Amygdala (tissue), 56 donors: ENCODE measurements around the gene WIPI1.
A peak's percentile ranks its signal among the peaks of the same experiment; 100 is the strongest.

Source experiments
- DNase-seq, 56 donors: peaks; one replicate each; lab custom pipeline; 2025; lab: John Stamatoyannopoulos, UW

Gene WIPI1

DNA sequence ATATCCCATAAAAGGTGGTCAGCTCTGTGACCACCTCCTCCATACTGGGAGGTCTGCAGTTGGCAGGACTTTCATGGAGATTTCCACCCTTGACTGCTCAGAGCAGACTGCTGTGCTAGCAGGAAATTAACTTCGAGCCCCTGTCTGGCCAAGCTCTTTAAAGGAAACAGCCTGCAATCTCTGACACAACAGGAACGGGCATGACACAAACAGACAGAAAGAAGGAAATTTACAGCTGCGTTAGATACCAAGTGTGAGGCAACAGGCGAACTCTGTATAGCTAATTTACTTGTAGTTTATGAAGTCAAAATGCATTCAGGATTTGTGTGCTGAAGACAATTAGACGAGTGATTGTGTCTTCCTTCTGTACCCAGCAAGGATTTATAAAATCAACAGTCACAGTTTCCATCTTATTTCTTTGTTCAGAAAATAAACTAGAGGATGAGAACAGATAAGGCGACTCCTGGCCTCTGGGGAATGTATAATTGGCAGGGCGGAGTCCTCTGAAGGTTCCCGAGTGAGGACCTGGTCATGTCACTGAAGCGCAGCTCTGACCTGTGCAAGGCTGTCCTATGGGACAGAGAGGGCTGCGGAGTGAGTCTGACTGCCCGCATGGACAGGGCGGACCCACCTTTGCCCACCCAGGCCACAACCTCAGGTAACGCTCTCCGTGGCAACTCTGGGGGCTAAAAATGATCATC lies 16.1 kb downstream of the WIPI1 start:
- DNase-seq, result peak in 3 of 56 donors; percentile 8 to 22 (median 14)

DNA sequence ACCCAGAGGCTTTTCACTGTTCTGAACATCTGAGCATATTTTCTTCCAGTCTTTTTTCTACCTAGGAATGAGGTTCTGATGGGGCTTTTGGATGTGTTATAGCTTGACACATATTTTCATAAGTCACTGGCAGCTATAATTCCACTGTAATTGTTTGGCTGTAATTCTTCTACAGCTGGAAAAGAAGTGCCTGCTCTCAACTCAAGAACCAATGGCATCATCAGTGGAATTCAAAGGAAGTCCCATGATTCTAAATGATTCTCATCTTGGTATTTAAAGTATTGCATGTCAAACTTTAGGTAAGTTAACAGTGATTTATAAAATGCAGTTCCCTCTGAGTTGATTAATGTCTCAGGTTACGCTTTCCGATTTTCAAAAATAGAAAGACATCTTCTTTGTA lies 16.8 kb downstream of the WIPI1 start:
- no peak for DNase-seq

DNA sequence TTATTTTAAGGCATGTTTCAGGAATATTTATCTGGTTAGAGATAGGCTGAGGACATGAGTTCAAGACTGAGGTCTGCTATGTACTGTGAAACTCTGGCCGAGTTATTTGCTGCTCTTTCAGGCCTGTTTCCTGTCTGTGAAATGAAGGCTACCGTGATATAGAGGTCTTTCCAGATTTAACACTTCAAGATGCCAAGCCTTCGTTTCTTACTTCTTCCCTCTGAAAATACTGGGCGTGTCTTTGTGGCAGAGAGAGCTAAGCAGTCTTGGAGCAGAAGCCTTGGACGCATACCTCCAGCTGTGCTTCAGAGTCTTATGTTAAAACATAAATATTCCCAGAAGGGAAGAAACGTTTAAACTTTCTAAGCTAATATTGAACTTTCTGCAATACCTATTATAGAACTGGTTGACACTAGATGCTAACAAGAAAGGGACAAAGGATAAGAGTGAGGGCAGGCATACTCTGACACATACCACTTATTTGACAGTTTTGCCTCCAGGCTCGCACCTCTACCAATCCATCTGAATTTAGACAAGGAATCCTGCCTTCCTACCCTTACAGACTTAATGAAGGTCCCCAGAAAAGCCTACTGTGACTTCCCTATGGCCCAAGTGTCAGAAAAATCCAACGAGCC lies 17.5 kb downstream of the WIPI1 start:
- DNase-seq, result no peak

DNA sequence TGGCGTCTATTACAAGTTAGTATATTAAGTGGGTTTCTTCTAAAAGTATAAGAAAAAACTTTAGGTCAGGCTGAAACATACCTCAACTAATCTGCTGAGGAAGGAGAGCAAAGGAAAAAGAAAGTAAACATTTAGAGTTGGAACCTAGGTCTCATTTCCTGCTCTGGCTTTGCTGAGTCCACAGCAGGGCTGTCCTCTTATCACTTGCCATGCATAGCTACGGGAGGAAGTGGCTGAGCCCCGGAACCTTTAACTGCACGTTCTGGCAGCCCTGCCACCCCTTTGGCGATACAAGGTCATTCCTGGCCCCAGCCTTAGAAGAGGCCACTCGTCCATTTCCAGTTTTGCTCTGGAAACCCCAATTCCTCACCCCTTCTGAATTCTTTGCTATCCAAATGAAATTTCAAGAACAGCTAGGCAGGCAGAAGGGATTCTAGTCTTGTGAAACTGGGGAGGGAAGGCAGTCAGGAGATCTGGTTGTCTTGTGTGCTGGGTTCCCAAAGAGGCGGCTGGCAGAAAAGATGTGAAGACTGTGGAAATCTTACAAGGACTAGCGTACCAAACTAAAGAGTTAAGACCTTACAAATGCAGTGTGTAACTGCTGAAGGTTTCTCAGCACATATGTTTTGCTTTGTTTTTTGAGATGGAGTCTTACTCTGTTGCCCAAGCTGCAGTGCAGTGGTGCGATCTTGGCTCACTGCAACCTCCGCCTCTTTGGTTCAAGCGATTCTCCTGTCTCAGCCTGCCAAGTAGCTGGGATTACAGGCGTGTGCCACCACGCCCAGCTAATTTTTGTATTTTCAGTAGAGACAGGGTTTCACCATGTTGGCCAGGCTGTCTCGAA lies 19.1 kb downstream of the WIPI1 start:
- DNase-seq, result peak in 5 of 56 donors; percentile 5 to 32 (median 9)

DNA sequence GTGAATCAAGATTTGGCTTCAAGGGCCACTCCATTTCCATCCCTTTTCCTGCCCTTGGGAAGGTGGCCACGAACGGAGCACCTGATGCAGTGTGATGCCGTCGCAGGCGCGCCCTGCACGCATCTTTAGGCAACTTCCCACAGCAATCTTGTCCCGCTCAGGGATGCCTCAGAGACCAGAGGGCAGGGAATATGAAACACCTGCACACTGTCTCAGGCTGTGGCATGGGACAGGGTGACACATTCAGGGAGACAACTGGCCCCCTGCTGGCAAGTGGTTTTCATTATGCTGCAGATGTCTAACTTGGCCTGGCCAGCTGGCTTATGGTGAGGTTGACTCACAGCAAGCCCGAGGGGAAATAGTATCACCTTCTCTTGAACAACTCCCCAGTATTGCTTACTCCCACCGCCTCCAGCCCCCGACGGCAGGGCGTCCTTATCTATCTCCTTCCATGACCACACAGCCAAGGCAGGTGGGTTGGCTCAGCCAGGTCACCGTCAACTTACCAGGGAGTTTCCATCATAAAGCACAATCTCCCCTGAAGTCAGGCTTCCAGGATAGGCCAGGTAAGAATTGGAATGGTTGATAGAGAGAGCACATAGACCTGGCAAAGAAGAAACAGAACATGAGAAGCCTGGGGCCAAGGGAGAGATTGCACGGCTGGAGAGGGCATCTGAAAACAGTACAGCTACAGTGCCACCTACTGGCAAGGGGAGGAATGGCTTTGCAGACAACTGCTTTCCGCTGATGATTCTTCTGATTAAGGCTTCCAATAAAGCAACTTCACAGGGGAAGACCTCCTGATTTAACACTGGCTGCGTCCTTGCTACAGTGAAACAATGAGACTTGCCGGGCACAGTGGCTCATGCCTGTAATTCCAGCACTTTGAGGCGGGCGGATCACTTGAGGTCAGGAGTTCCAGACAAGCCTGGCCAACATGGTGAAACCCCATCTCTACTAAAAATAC lies 21.1 kb downstream of the WIPI1 start:
- peak in 32 of 56 donors; percentile 5 to 80 (median 34) for DNase-seq

DNA sequence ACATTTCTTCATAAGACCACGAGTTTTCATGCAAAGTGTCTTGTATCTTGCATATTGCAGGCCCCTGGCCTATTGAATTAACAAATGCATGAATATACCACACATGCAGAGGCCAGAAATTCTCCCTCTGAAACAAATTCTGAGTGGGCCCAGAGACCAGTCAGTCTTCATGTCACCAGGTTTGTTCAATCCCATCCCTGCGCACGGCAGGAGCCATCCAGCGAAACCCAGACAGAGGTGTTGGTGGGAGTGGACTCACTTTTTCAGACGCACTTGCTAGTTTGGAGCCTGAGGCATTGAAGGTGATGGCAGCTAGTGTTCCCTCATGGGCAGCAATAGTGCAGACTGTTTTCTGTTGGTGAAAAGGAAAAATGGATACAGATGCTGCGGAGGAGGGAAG lies 21.9 kb downstream of the WIPI1 start:
- no peak for DNase-seq

DNA sequence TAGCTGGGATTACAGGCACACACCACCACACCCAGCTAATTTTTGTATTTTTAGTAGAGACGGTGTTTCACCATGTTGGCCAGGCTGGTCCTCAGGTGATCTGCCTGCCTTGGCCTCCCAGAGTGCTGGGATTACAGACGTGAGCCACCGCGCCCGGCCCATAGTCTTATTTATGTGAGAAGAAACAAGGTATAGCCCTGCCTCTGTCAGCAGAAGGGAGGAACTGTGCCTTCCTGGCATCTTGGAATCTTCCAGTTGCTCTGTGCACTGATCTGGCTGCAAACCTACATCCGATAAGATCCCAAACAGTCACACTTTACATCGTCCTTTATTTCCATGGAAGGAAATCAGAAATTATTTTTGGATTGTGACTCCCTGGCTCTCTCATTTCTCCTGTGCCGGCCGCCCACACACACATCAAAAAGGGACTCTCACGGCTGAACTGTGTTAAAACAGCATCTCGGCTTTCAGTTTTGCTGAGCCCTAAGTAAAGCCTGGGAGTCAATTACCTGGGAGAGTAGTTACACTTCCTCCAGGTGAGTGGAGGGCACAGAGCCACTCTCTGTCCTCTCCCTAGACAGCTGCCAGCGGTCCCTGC lies 23.3 kb downstream of the WIPI1 start:
- peak in 4 of 56 donors; percentile 3 to 7 (median 4) for DNase-seq

DNA sequence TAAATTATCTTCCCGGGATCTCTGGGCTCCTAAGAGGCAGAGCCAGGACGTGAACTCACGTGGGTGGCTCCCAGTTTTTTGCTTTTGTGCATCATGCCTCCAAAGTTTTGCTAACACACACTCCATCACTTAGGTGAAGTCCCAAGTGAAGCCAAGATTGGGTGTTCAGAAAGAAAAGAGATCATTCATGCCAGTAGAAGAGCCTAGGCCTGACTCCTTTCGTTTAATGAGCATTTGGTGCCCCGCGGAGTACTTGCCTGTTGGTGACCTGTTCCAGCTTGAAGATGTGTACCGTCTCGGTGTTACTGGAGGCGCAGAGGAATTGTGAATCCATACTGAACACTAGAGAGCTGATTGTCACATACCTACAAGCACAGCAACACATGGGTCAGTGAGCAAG lies 24.1 kb downstream of the WIPI1 start:
- no peak for DNase-seq

DNA sequence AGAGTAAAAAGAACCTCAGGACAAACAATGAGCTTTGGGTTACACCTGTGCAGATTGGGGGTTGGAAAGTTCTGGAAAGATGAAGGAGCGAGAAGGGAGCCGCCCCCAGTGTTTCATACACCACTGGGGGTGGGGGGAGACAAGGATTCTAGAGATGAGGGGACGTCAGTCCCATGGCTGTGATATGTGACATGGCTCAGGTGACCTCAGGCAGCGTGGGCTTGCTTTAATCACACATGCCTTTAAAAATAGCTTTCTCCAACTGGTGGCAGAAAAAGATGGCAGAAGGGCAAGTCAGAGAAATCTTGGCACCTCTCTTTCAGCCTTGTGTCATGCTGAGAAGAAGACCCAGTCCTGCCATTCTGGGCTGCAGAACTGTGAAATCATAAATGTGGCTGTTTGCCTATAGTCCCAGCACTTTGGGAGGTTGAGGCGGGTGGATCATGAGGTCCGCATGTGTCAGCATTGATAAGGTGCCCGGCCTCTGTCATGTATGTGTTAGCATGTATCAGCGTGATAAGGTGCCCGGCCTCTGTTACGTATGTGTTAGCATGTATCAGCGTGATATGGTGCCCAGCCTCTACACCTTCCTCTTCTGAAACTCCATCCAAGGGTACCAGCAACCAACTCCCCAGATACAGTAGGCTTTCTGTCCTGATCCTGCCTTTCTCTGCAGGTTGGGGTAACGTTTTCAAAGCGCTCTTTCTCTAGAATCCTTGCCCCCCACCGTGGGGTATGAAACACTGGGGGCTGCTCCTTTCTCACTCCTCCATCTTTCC lies 25.0 kb downstream of the WIPI1 start:
- no peak for DNase-seq

DNA sequence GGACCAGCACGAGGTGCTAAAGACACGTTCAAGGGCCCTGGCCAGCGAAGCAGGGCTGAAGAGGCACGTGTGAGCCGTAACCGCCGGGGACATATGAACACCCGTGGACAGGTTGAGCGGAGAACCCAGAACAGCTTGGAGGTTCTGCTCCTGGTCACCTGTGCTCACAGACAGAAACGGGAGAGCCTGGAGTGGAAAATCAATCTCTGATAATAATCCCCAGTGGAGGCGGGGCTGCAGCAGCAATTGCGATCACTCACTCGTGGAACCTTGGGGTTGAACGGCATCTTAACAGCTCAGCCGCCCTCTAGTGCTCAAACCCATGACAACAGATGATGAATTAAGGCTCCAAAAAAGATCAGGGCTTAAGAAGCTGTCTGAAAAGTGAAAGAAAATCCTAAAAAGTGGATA lies 25.6 kb downstream of the WIPI1 start:
- peak in 3 of 56 donors; percentile 4 to 13 (median 12) for DNase-seq

DNA sequence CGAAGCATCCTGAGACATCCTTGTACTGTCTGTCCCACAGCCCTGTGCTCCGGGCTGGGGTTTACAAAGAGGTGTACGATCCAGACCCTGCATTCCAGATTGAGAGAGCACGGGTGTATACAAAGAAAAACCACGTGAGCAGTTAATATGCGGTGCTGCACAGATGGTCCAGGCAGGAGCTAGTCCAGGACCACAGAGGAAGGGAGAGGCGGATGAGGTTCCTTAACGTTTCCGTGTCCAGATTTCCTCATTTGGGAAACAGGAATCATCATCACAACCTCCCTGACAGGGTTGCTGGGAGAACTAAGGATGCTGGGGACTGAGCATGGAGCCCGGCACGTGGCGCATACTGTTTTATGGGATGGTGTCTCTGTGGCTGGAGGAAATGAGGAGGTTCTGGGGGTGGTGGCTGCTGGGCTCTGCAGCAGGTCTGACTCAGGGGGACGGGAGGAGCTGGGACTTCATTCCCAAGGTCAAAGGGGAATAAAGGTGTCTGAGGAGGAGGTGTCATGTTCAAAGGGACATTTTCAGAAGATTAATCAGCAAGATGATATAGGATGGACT lies 26.2 kb downstream of the WIPI1 start:
- DNase-seq, result no peak

DNA sequence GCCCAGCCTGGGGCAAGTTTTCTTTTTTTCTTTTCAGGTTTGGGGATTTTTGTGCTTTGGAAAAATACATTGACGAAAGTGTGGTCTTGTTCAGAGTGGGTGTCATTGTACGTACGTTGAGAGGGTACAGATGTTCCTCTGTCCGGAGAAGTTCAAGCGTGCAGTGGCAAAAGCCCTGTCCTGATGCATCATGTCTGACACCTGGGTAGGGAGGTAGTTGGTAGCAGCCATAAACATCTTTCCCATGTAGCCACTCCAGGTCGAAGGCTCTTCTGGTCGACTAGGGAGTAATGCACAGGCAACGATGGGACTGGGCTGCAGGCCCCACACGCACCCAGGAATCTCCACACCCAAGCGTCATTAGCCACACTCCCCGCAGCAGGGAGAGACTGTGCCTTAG lies 27.4 kb downstream of the WIPI1 start:
- no peak for DNase-seq

DNA sequence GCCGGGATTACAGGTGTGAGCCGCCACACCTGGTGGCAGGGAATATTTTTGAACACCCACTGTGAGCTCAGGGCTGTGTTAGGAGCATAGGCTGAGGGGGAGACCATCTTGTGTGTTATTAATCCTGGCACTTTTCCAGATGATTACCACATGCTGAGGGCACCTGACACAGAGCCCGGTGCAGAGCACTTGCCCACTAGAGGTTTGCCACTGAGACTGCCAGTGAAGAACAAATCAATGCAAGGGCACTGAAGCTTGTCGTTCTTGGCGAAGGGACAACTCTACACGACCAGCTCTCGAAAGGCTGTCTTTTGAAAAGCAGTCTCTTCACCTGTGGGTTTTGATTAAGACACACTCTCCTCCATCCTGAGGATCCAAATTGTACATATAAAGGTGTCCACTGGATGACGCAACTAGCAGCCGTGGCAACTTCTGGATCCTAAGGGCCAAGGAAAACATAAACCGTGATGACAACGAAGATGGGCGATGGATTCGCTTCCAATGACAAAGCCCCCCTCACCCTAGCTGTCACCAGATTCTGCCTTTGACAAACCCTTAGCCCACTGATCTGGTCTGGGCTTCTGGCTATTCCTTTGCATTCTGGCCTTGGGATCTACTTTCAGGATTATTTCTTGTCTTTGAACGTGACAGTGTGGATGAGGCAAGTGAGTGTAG lies 28.7 kb downstream of the WIPI1 start:
- no peak for DNase-seq

DNA sequence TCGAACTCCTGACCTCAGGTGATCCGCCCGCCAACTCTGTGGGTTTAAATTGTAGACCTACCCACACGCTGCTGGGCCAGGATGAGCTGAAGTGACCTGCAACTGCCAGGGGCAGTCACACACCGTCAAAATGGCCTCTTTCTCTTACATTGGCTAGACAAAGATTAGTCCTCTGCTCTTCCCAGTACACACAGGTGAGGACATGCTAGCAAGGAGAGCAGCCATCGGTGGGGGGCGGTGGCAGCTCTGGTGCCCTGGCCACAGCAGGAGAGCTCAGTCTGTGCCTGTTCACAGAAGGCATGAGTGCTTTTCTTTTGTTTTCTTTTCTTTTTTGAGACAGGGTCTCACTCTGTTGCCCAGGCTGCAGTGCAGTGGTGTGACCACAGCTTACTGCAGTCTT lies 29.7 kb downstream of the WIPI1 start:
- no peak for DNase-seq

DNA sequence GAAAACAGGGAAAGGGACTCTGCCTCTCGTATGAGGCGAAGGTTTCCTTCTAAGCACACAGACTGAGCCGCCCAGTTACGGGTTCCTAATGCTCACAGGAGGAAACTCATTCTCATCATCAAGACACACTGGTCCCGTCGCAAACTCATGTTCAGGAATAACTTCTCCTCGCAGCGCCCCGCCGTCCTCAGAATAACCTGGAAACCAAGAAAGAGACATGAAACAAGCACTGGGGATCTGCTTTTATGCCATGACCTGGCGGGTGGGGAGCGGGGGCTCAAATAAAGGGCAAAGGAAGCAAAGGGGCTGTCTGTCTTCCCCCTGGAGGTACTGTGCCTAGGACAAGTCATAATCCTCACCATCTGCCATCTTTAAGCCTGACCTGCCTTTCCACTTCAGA lies 31.3 kb downstream of the WIPI1 start:
- no peak for DNase-seq

DNA sequence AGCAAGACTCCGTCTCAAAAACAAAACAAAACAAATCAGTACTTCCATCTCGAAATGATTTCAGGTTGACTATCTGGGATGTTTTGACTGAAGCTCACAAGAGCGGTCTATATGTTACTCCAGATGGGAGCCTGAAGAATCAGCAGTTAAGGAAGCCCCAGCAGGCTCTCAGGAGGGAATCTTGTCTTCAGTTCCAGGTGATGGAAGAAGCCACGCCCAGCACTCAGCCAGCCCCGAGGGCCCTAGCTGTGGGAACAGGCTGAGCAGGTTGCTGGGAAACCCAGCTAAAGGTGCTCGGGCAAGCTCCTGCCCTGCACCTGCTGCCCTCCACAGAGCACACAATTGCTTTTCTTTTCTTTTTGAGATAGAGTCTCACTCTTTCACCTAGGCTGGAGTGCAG lies 32.4 kb downstream of the WIPI1 start:
- no peak for DNase-seq

DNA sequence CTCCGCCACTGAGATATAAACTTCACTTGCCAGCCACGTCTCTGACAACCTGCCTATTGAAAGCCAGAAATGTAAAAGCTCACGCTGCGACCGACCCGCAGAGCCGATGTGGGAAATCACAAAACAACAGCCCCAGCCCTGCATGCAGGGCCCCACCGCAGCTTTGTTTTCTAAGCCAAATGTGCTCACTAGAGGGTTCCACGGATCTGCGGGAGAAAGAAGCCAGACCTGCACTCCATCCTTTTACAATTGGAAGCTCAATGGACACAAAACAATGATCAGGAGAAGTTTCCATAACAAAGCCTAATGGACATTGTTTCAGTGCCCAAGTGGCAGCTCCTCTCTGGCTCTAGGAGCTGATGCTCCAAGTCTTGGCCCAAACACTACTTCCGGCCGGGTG lies 33.1 kb downstream of the WIPI1 start:
- DNase-seq, result no peak

DNA sequence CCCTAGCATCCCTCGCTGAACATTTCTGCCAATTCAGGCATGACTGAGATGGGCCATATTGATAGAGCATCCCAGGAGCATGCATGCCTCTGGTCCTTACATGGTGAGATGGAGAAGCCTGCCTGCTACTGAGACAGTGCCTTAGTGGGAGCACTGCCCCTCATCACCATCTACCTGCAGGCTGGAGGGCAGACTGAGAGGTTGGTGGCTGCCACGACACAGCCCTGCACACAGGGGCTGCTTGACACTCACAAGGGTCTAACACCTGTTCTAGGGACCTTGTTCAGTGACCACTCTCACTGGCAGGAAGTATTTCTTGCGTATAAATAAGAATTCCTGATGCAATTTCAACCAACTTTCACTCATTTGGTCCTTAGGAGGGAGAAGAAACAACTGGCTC lies 34.0 kb downstream of the WIPI1 start:
- DNase-seq, result no peak
